NCI-H187 treated with DMSO at 0.1 percent for 48 hours (cell line): ENCODE measurements around the gene SH3PXD2A.
"Not testable (repeated sequence)": the region's sequence is repeated elsewhere in the genome, so short reads cannot be mapped to it uniquely, and the experiment has no call there.

Experiments used
- DNase-seq: peaks from one replicate; lab custom pipeline; 2025; lab: John Stamatoyannopoulos, UW

SH3PXD2A gene

GRCh38 chr10:103665162-103665889 is 190.1 kb downstream of the SH3PXD2A start:
- DNase-seq, result no peak

GRCh38 chr10:103663802-103664201 is 191.6 kb downstream of the SH3PXD2A start:
- no peak for DNase-seq

GRCh38 chr10:103663236-103663635 is 192.1 kb downstream of the SH3PXD2A start:
- DNase-seq, result no peak

GRCh38 chr10:103662704-103663103 is 192.7 kb downstream of the SH3PXD2A start:
- not testable (repeated sequence) for DNase-seq

- DNase-seq, result peak; percentile 38
These were observed 194.0 kb downstream of the SH3PXD2A start for GRCh38 chr10:103661198-103661950.

GRCh38 chr10:103660364-103661197 is 194.8 kb downstream of the SH3PXD2A start:
- no peak for DNase-seq

- DNase-seq, result no peak
These were observed 195.6 kb downstream of the SH3PXD2A start for GRCh38 chr10:103659674-103660363.

GRCh38 chr10:103658049-103658577 is 197.3 kb downstream of the SH3PXD2A start:
- no peak for DNase-seq

GRCh38 chr10:103657061-103657591 is 198.2 kb downstream of the SH3PXD2A start:
- no peak for DNase-seq

- DNase-seq, result no peak
These were observed 200.5 kb downstream of the SH3PXD2A start for GRCh38 chr10:103654925-103655324.

GRCh38 chr10:103653581-103654037 is 201.8 kb downstream of the SH3PXD2A start:
- DNase-seq, result no peak

- DNase-seq, result no peak
These were observed 202.6 kb downstream of the SH3PXD2A start for GRCh38 chr10:103652599-103653281.

GRCh38 chr10:103651783-103652476 is 203.4 kb downstream of the SH3PXD2A start:
- no peak for DNase-seq

- no peak for DNase-seq
These were observed 204.0 kb downstream of the SH3PXD2A start for GRCh38 chr10:103651333-103651732.

- peak; percentile 26 for DNase-seq
These were observed 205.5 kb downstream of the SH3PXD2A start for GRCh38 chr10:103649654-103650423.

- no peak for DNase-seq
These were observed 206.5 kb downstream of the SH3PXD2A start for GRCh38 chr10:103648636-103649532.

GRCh38 chr10:103648251-103648635 is 207.1 kb downstream of the SH3PXD2A start:
- no peak for DNase-seq

GRCh38 chr10:103646304-103646703 is 209.1 kb downstream of the SH3PXD2A start:
- DNase-seq, result no peak
